Loucy (cell line): Measurements from ENCODE around the gene IGF2.

ENCODE experiments used
- CTCF ChIP-seq: fragments of 200-600 bp; sonication (generic); conservative IDR thresholded peaks from 2 replicates; pipeline ENCODE4 v1.5.1; 2014; ENCODE audit warnings: mild to moderate bottlenecking, antibody characterized with exemption, low read length
- EZH2phosphoT487 ChIP-seq: fragments of 200-600 bp; IDR thresholded peaks from 2 replicates; pipeline ENCODE4 v1.6.1; 2018; ENCODE audit warnings: antibody characterized with exemption, mild to moderate bottlenecking, moderate library complexity, borderline replicate concordance

DNA sequence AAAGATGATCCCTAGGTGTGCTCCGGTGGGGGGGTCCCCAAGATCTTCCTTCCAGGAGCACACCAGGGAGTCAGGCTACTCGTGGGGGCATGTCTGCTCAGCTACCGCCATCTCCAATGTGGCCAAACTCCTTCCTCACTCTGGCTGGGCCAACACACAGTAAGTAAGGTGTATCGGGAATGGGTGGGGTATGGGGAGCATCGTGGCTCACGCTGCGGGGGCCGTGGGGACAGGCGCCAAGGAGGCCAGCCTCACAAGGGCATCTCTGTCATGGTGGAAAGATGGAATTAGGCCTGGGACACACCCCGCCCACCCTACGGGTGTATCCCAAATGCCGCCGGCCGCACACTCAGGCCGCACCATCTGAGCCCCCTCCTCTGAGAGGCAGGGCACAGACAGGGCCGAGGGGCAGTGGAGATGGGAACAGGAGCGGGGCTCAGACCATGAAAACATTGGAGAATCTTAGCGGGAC, 8.3 kb downstream of the IGF2 start:
- no peak for TF ChIP-seq CTCF
- no peak for TF ChIP-seq EZH2phosphoT487
